Upper lobe of right lung (tissue), 1 donor: Measurements from ENCODE around the gene LRRC2. TPM values are rescaled to one million over a fixed set of nuclear protein-coding genes. Genes with fewer than 3 reads are reported as not detected.

ENCODE experiments used
- ATAC-seq: fragments of 200-7000 bp; cut with Tn5 transposase; one replicate; pipeline ENCODE4 v1.9.1; 2020; ENCODE audit warnings: mild to moderate bottlenecking, moderate library complexity
- DNase-seq: peaks from one replicate; pipeline ENCODE4 v3.0.0-alpha.2; 2020
- H3K27ac ChIP-seq: fragments of 200-600 bp; one replicate; pipeline ENCODE4 v1.8.0; 2022
- H3K27me3 ChIP-seq: fragments of 200-600 bp; one replicate; pipeline ENCODE4 v1.8.0; 2022; ENCODE audit warnings: mild to moderate bottlenecking
- H3K36me3 ChIP-seq: fragments of 200-600 bp; one replicate; pipeline ENCODE4 v1.8.0; 2022
- H3K4me1 ChIP-seq: fragments of 200-600 bp; one replicate; pipeline ENCODE4 v1.8.0; 2022
- H3K4me3 ChIP-seq: fragments of 200-600 bp; one replicate; pipeline ENCODE4 v1.8.0; 2022; ENCODE audit warnings: mild to moderate bottlenecking
- H3K9me3 ChIP-seq: fragments of 200-600 bp; one replicate; pipeline ENCODE4 v1.8.0; 2022
- CTCF ChIP-seq: fragments of 200-600 bp; IDR thresholded peaks from one replicate; pipeline ENCODE4 v1.8.0; 2022; ENCODE audit warnings: antibody characterized with exemption
- intact Hi-C: fragments of 100-400 bp; cut with DNase I; formaldehyde crosslinking; loops from one replicate; pipeline ENCODE4 v1.11.0; 2022
- total RNA-seq: library from RNA; stranded (reverse); fragmentation: NEBNext Ultra II Directional; extraction: Animal tissue kit (Norgen Biotek cat#: 25700); gene quantifications from one replicate; pipeline ENCODE4 v1.2.1, GENCODE V29; 2021
- donor health status: DM: no; HTN: yes; CAD: no; lungs with severe emphysema.

The LRRC2 gene
- total RNA-seq, 1 donor from 2014 or later: 2.9 TPM

DNA sequence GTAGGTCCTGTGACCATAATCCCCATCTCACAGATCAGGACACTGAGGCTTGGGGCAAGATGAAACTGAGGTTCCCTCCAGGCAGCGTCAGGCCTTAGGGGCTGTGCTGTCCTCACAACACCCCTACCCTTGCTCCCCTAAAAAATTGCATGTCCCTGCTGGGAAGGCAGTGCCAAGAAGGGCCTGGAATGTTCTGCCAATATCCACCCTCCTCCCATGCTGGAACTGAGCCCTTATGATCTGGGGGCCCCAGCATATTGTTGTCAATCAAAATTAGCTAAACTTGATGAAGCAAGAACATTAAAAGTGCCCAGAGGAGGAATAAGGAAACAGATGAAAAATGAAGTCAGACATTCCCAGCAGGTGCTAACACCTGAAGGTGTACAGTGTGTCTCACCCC, 81.7 kb downstream of the LRRC2 start:
- no peak for TF ChIP-seq CTCF
- intact Hi-C loops: no loop called here
- H3K27me3 ChIP-seq: no peaks in the 10 kb centered on the region
- peaks cover 6% of the 10 kb centered on the region for H3K4me1 ChIP-seq
- no peak overlapping the region for H3K27ac ChIP-seq
- H3K4me3 ChIP-seq: no peak overlapping the region
- H3K9me3 ChIP-seq: no peaks in the 10 kb centered on the region
- DNase-seq: no peak
- no peaks in the 10 kb centered on the region for H3K36me3 ChIP-seq
- no peak for ATAC-seq

DNA sequence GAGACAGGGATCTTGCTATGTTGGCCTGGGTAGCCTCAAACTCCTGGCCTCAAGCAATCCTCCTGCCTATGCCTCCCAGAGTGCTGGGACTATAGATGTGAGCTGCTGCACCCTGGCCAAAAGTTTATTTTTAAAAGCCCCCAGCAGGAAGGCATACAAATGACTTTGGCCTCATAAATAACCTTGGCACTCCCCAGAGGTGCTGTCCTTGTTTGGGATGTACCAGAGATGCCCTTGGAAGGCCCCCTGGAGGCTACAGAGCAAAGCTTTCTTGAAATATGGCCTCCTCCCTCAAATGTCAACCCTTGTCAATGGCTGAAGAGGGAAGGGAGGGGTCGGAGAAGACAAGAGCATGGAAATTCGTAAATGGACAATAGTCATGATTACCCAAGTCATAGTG, 82.3 kb downstream of the LRRC2 start:
- Histone ChIP-seq H3K4me1 (peaks cover under 1% of the 10 kb centered on the region), H3K36me3 (no peaks in the 10 kb centered on the region), H3K27me3 (no peaks in the 10 kb centered on the region), H3K4me3 (no peak overlapping the region), H3K9me3 (no peaks in the 10 kb centered on the region), H3K27ac (no peak overlapping the region)
- ATAC-seq (no peak), DNase-seq (no peak)
- no peak for TF ChIP-seq CTCF
- intact Hi-C loops: no loop called here

DNA sequence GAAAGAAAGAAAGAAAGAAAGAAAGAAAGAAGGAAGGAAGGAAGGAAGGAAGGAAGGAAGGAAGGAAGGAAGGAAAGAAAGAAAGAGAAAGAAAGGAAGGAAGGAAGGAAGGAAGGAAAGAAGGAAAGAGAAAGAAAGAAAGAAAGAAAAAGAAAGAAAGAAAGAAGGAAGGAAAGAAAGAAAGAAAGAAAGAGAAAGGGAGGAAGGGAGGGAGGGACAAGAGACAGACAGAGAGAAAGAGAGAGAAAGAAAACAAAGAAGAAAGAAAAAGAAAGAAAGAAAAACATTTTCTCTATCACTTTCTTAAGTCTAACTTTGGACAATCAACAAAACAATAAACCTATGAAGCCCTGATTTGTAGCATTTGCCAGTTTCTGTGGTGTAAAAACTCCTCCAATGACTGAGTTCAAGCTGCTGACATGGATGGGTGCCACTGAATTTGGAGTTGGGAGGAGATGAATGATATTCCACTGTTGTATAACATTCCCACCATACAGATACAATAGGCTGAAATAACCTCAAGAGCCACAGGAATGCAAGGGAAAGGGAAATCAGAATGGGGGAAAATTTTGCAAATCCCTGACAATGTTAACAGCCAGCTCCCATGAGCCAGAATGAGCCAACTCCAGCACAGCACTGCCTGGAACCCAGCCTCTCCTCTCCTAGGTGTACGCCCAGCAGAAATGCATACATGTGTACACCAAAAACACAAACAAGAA, 83.3 kb downstream of the LRRC2 start:
- intact Hi-C loops: no loop called here
- no peaks in the 10 kb centered on the region for H3K9me3 ChIP-seq
- H3K4me3 ChIP-seq: no peak overlapping the region
- ATAC-seq (no peak), DNase-seq (no peak)
- no peaks in the 10 kb centered on the region for H3K27me3 ChIP-seq
- no peak overlapping the region for H3K27ac ChIP-seq
- no peaks in the 10 kb centered on the region for H3K36me3 ChIP-seq
- no peak for TF ChIP-seq CTCF
- H3K4me1 ChIP-seq: no peaks in the 10 kb centered on the region

GRCh38 chr3:46481636-46482035, 84.5 kb downstream of the LRRC2 start:
- DNase-seq: no peak
- Histone ChIP-seq H3K27me3 (no peaks in the 10 kb centered on the region), H3K36me3 (no peaks in the 10 kb centered on the region), H3K4me1 (no peaks in the 10 kb centered on the region), H3K9me3 (no peaks in the 10 kb centered on the region), H3K4me3 (no peak overlapping the region), H3K27ac (no peak overlapping the region)
- intact Hi-C loops: no loop called here
- TF ChIP-seq CTCF: no peak
- ATAC-seq: no peak

DNA sequence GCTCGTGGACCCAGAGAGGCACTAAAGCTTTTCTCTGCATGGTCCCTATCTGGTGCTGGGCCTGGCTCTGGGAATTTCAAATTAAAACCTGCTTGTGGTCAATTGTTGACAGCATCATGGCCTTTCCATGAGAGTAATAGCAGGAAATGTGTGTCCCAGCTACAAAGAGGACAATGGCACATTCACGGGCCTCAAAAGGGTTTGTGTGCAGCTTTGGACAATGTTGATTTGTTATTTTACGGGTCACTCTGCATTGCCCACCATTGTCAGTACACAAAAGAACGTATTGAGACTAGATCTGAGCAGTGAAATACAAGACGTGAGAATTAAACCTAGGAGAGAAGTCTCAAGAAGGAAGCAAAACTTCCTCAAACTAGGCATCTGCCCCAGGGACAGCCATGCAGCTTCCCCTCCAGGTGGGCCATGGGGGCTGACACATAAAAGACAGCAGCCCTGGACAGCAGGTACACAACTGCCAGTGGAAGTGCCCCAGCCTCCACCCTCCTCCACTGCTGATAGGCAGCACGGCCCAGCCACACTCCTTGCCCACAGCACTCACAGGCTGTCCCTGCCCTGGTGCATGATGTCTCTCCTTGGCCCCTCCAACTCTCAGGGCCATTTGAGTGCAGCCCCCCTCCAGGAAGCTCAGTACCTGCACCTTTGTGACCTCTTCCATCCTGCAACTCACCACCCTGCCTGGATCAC, 85.5 kb downstream of the LRRC2 start:
- Histone ChIP-seq H3K4me1 (no peaks in the 10 kb centered on the region), H3K27ac (no peak overlapping the region), H3K27me3 (no peaks in the 10 kb centered on the region), H3K36me3 (no peaks in the 10 kb centered on the region), H3K9me3 (no peaks in the 10 kb centered on the region), H3K4me3 (no peak overlapping the region)
- no peak for TF ChIP-seq CTCF
- intact Hi-C loops: no loop called here
- DNase-seq (no peak), ATAC-seq (no peak)
